ENCODE data around the gene DNAH1.

DNAH1 gene

DNA sequence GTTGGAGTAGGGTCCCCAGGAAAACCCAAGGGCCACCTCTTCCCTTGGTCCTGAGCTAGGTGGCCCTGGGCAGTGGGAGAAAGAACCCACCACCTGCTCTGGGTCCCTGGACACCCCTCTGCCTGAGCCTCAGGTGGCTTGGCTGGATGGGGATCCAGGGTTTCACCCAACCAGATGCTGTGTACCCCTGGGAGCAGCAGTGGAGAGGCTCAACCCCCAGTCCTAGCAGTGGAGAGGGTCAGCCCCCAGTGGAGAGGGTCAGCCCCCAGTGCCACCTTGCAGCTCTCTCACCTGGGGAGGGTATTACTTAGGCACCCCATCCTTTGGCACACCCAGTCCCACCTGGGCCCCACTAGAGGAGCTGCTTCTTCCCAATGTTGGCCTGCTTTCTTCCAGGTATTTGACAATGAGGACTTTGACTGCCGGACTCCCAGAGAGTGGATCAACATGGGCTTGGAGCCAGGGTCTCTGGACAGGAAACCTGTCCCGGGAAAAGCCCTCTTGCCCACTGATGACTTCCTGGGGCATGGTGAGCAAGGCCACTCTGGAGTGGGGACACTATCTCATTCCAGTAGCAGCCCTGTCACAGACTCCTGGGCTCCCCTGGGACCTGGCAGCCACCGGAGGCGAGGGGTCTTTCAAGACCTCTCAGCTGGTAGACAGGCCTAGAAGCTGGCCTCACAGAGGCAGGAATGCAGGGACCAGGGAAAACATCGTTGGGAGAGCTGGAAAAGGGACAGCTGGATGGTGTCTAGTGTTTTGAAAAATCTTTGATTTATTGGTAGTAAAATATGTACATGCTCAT, 11.6 kb downstream of the DNAH1 start:
- H3K9me3 ChIP-seq (ENCODE audit: control insufficient read depth, low read length) = no peaks in the 10 kb centered on the region
- no peak overlapping the region for H3K27ac ChIP-seq (ENCODE audit: low read length, poor library complexity, severe bottlenecking)
- no peak overlapping the region for H3K14ac ChIP-seq (ENCODE audit: low read length in 2 of 2)
- no peak overlapping the region for H2BK12ac ChIP-seq (ENCODE audit: low read length in 2 of 2)
- H4K8ac ChIP-seq (ENCODE audit: low read length) = no peak overlapping the region
- H3K79me1 ChIP-seq (replicated peaks; ENCODE audit: low read length, poor library complexity, severe bottlenecking) = no peaks in the 10 kb centered on the region
- no peak overlapping the region for H4K91ac ChIP-seq (ENCODE audit: low read length)
- no peak overlapping the region for H3K18ac ChIP-seq (ENCODE audit: low read depth in 1 of 2, low read length in 2 of 2)
- peaks cover 12% of the 10 kb centered on the region for H3K4me1 ChIP-seq (ENCODE audit: control insufficient read depth, insufficient read depth, low read depth, low read length)
- H3K23ac ChIP-seq (ENCODE audit: low read length in 2 of 2) = no peak overlapping the region
- no peak overlapping the region for H2BK5ac ChIP-seq (ENCODE audit: low read depth, low read length, poor library complexity, severe bottlenecking)
- H2BK15ac ChIP-seq (ENCODE audit: low read depth, poor library complexity, severe bottlenecking) = no peak overlapping the region
- no peak overlapping the region for H3K9ac ChIP-seq (ENCODE audit: low read length)
- no peak overlapping the region for H3K4ac ChIP-seq (ENCODE audit: low read depth in 1 of 2, low read length in 2 of 2)
- no peak overlapping the region for H2BK120ac ChIP-seq (ENCODE audit: low read depth, low read length)
- peaks cover 11 to 19% of the 10 kb centered on the region in 2 experiments for H3K36me3 ChIP-seq (ENCODE audit: control insufficient read depth in 1 of 2, insufficient read depth in 2 of 2, low read depth in 1 of 2, low read length in 2 of 2)
- no peak overlapping the region for H2AFZ ChIP-seq (ENCODE audit: low read depth, low read length)
- no peak for DNase-seq
- H3K4me2 ChIP-seq (ENCODE audit: low read length, poor library complexity, severe bottlenecking) = no peak overlapping the region
- H3K4me3 ChIP-seq (ENCODE audit: insufficient read depth in 1 of 2, low read depth in 1 of 2, low read length in 2 of 2) = no peak overlapping the region
- no peaks in the 10 kb centered on the region for H3K27me3 ChIP-seq (ENCODE audit: control insufficient read depth in 1 of 2, insufficient read depth in 1 of 2, low read length in 2 of 2)
- WGBS = 88% methylated on average over 4 of the region's 5 CpGs
- H2AK5ac ChIP-seq (ENCODE audit: low read length, severe bottlenecking) = no peak overlapping the region

DNA sequence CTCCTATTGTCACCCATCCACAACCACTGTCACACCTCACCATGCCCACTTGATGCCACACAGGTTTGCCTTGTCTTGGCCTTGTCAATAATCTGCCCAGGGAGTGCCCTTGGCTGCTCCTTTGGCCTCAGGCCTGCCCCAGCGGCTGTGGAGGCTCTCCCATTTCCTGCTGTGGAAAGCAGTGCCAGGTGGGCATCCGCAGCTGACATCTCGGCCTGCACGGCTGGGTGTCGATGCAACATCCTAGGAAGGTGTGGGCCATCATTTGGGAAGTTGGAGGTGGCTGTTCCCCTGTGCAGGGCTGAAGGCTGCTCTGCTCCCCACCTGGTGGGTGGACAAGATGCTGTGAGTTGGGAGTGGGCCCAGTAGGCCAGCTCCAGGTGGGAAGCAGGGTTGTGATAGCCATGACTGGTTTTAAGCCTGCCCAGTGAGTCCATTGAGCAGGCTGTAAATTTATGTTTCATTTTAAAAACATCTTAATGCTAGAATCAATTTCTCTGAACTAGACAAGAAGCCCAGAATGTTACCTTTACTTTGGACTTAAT, 12.5 kb downstream of the DNAH1 start:
- Histone ChIP-seq H2AK5ac (ENCODE audit: low read length, severe bottlenecking) (no peak overlapping the region), H3K23ac (ENCODE audit: low read length in 2 of 2) (no peak overlapping the region), H3K9me3 (ENCODE audit: control insufficient read depth, low read length) (no peaks in the 10 kb centered on the region), H3K4me2 (ENCODE audit: low read length, poor library complexity, severe bottlenecking) (no peak overlapping the region), H2BK15ac (ENCODE audit: low read depth, poor library complexity, severe bottlenecking) (no peak overlapping the region), H2AFZ (ENCODE audit: low read depth, low read length) (no peak overlapping the region), H3K27me3 (ENCODE audit: control insufficient read depth in 1 of 2, insufficient read depth in 1 of 2, low read length in 2 of 2) (no peaks in the 10 kb centered on the region), H2BK12ac (ENCODE audit: low read length in 2 of 2) (no peak overlapping the region), H3K9ac (ENCODE audit: low read length) (no peak overlapping the region), H3K4me1 (ENCODE audit: control insufficient read depth, insufficient read depth, low read depth, low read length) (peaks cover 8% of the 10 kb centered on the region), H3K79me1 (replicated peaks; ENCODE audit: low read length, poor library complexity, severe bottlenecking) (no peaks in the 10 kb centered on the region), H2BK5ac (ENCODE audit: low read depth, low read length, poor library complexity, severe bottlenecking) (no peak overlapping the region), H4K91ac (ENCODE audit: low read length) (no peak overlapping the region), H4K8ac (ENCODE audit: low read length) (no peak overlapping the region), H3K4me3 (ENCODE audit: insufficient read depth in 1 of 2, low read depth in 1 of 2, low read length in 2 of 2) (no peak overlapping the region), H3K18ac (ENCODE audit: low read depth in 1 of 2, low read length in 2 of 2) (no peak overlapping the region), H3K4ac (ENCODE audit: low read depth in 1 of 2, low read length in 2 of 2) (no peak overlapping the region), H3K36me3 (ENCODE audit: control insufficient read depth in 1 of 2, insufficient read depth in 2 of 2, low read depth in 1 of 2, low read length in 2 of 2) (peaks cover 11 to 19% of the 10 kb centered on the region in 2 experiments), H3K14ac (ENCODE audit: low read length in 2 of 2) (no peak overlapping the region), H3K27ac (ENCODE audit: low read length, poor library complexity, severe bottlenecking) (no peak overlapping the region), H2BK120ac (ENCODE audit: low read depth, low read length) (no peak overlapping the region)
- WGBS = 91% methylated on average over 5 of the region's 5 CpGs
- DNase-seq = no peak

DNA sequence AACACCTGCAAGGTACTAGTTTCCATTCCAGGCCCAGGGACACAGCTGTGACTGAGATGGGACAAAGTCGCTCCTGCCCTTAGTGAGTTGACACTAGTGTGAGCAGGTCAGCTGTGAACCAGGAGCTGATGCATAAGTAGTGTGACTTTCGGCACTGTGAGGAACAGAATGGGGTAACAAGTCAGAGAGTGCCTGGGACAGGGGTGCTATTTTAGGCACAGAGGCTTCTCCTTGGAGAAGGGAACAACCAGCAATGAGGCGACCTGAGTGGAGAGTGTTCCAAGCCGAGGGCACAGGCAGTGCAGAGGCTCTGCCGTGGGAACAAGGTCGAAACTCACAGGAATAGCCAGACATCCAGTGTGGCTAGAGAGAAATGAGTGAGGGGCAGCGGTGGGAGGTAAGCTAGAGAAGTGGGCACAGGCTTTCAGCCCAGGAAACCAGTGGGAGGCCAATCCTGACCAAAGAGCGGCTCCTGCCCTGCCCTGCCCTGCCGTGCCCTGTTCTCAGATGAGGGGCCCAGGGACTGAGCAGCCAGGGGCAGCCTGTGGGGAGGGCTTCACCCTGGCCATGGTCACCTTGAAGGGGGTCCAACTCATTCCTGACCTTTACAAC, 14.2 kb downstream of the DNAH1 start:
- H3K27ac ChIP-seq (ENCODE audit: low read length, poor library complexity, severe bottlenecking) = no peak overlapping the region
- 88% methylated on average over 9 of the region's 9 CpGs for WGBS
- no peaks in the 10 kb centered on the region for H3K27me3 ChIP-seq (ENCODE audit: control insufficient read depth in 1 of 2, insufficient read depth in 1 of 2, low read length in 2 of 2)
- no peak for DNase-seq
- H4K8ac ChIP-seq (ENCODE audit: low read length) = no peak overlapping the region
- H3K79me1 ChIP-seq (replicated peaks; ENCODE audit: low read length, poor library complexity, severe bottlenecking) = no peaks in the 10 kb centered on the region
- H2BK120ac ChIP-seq (ENCODE audit: low read depth, low read length) = no peak overlapping the region
- no peaks in the 10 kb centered on the region for H3K4me1 ChIP-seq (ENCODE audit: control insufficient read depth, insufficient read depth, low read depth, low read length)
- no peak overlapping the region for H2BK5ac ChIP-seq (ENCODE audit: low read depth, low read length, poor library complexity, severe bottlenecking)
- H2BK15ac ChIP-seq (ENCODE audit: low read depth, poor library complexity, severe bottlenecking) = no peak overlapping the region
- H2AK5ac ChIP-seq (ENCODE audit: low read length, severe bottlenecking) = no peak overlapping the region
- no peak overlapping the region for H2BK12ac ChIP-seq (ENCODE audit: low read length in 2 of 2)
- H4K91ac ChIP-seq (ENCODE audit: low read length) = no peak overlapping the region
- no peak overlapping the region for H3K4ac ChIP-seq (ENCODE audit: low read depth in 1 of 2, low read length in 2 of 2)
- H3K4me3 ChIP-seq (ENCODE audit: insufficient read depth in 1 of 2, low read depth in 1 of 2, low read length in 2 of 2) = peak overlapping the region in 1 of 2 experiments; percentile 3
- H3K9me3 ChIP-seq (ENCODE audit: control insufficient read depth, low read length) = no peaks in the 10 kb centered on the region
- no peak overlapping the region for H3K9ac ChIP-seq (ENCODE audit: low read length)
- no peak overlapping the region for H3K18ac ChIP-seq (ENCODE audit: low read depth in 1 of 2, low read length in 2 of 2)
- no peak overlapping the region for H3K4me2 ChIP-seq (ENCODE audit: low read length, poor library complexity, severe bottlenecking)
- no peak overlapping the region for H2AFZ ChIP-seq (ENCODE audit: low read depth, low read length)
- peaks cover 11 to 23% of the 10 kb centered on the region in 2 experiments for H3K36me3 ChIP-seq (ENCODE audit: control insufficient read depth in 1 of 2, insufficient read depth in 2 of 2, low read depth in 1 of 2, low read length in 2 of 2)
- H3K14ac ChIP-seq (ENCODE audit: low read length in 2 of 2) = no peak overlapping the region
- no peak overlapping the region for H3K23ac ChIP-seq (ENCODE audit: low read length in 2 of 2)

DNA sequence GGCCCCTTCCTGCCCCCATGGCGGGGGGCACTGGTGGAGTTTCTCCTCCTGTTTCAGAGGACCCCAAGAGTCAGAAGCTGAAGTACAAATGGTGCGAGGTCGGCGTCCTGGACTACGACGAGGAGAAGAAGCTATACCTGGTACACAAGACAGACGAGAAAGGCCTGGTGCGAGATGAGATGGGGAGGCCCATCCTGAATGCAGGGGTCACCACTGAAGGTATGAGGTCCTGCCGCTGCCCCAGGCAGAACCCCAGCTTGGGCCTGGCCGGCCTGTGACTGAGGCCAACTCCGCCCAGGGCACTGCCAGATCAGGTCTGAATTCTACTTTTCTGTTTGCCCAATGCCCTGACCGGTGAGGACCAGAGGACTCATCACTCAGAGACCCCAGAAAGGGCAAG, 15.0 kb downstream of the DNAH1 start:
- Histone ChIP-seq H3K4me1 (ENCODE audit: control insufficient read depth, insufficient read depth, low read depth, low read length) (no peaks in the 10 kb centered on the region), H3K4me3 (ENCODE audit: insufficient read depth in 1 of 2, low read depth in 1 of 2, low read length in 2 of 2) (no peak overlapping the region), H3K9me3 (ENCODE audit: control insufficient read depth, low read length) (no peaks in the 10 kb centered on the region), H3K36me3 (ENCODE audit: control insufficient read depth in 1 of 2, insufficient read depth in 2 of 2, low read depth in 1 of 2, low read length in 2 of 2) (peaks cover 11 to 23% of the 10 kb centered on the region in 2 experiments), H3K4me2 (ENCODE audit: low read length, poor library complexity, severe bottlenecking) (no peak overlapping the region), H4K8ac (ENCODE audit: low read length) (no peak overlapping the region), H2AK5ac (ENCODE audit: low read length, severe bottlenecking) (no peak overlapping the region), H3K27ac (ENCODE audit: low read length, poor library complexity, severe bottlenecking) (no peak overlapping the region), H3K23ac (ENCODE audit: low read length in 2 of 2) (no peak overlapping the region), H2BK120ac (ENCODE audit: low read depth, low read length) (no peak overlapping the region), H3K79me1 (replicated peaks; ENCODE audit: low read length, poor library complexity, severe bottlenecking) (no peaks in the 10 kb centered on the region), H3K27me3 (ENCODE audit: control insufficient read depth in 1 of 2, insufficient read depth in 1 of 2, low read length in 2 of 2) (no peaks in the 10 kb centered on the region), H3K14ac (ENCODE audit: low read length in 2 of 2) (no peak overlapping the region), H3K4ac (ENCODE audit: low read depth in 1 of 2, low read length in 2 of 2) (no peak overlapping the region), H2BK5ac (ENCODE audit: low read depth, low read length, poor library complexity, severe bottlenecking) (no peak overlapping the region), H3K18ac (ENCODE audit: low read depth in 1 of 2, low read length in 2 of 2) (no peak overlapping the region), H3K9ac (ENCODE audit: low read length) (no peak overlapping the region), H2AFZ (ENCODE audit: low read depth, low read length) (no peak overlapping the region), H2BK15ac (ENCODE audit: low read depth, poor library complexity, severe bottlenecking) (no peak overlapping the region), H2BK12ac (ENCODE audit: low read length in 2 of 2) (no peak overlapping the region), H4K91ac (ENCODE audit: low read length) (no peak overlapping the region)
- DNase-seq = no peak
- 95% methylated on average over 12 of the region's 12 CpGs for WGBS

Data from mesenchymal stem cell (in vitro differentiated cells and primary cell).